NB4 (cell line): Measurements from ENCODE around the gene BIN1.

Source experiments
- CTCF ChIP-seq: IDR thresholded peaks from one replicate; pipeline ENCODE4 v1.5.1; 2012; ENCODE audit warnings: low read depth, low read length
- MYC ChIP-seq: IDR thresholded peaks from 2 replicates; pipeline ENCODE4 v1.6.1; 2011; ENCODE audit warnings: low read depth, low read length
- POLR2A ChIP-seq: IDR thresholded peaks from 2 replicates; pipeline ENCODE4 v1.6.1; 2011; ENCODE audit warnings: mild to moderate bottlenecking; ENCODE audit not compliant: insufficient read length; ENCODE audit errors: extremely low read depth

- TF ChIP-seq POLR2A (no peak), CTCF (no peak), MYC (no peak)
Observed at GRCh38 chr2:127104166-127104660, 2.7 kb downstream of the BIN1 start.
